K562 (cell line): Measurements from ENCODE around the gene OR4L1. TPM values are rescaled to one million over a fixed set of nuclear protein-coding genes. Genes with fewer than 3 reads are reported as not detected.

Experiments
- ATAC-seq: fragments of 200-7000 bp; cut with Tn5 transposase; 3 replicates; pipeline ENCODE4 v1.9.1; 2020; ENCODE audit warnings: moderate library complexity
- BruUV-seq: library from RNA; stranded (reverse); fragments of 400-500 nt; replicated peaks from 2 replicates; lab custom pipeline; 2021; lab: Mats Ljungman, UMichigan
- CTCF ChIA-PET: fragments of 300-600 bp; formaldehyde crosslinking; extraction: SDS; loops from one replicate; lab custom pipeline; 2021; ENCODE audit warnings: low intra/inter-chr PET ratio; lab: Yijun Ruan, JAX
- POLR2A ChIA-PET: fragments of 300-600, 350-650 bp; sonication (Branson Sonifier 250); formaldehyde crosslinking; extraction: SDS; loops from one replicate; lab custom pipeline; 2021; ENCODE audit warnings: antibody characterized with exemption, inconsistent platforms; lab: Yijun Ruan, JAX
- DNase-seq, 4 experiments: peaks; one replicate each; pipeline versions ENCODE4 v3.0.0 to v3.0.0-alpha.2; 2011 to 2018; ENCODE audit warnings: low spot score in 3 of 4, mixed read lengths in 3 of 4; ENCODE audit errors: extremely low read depth in 1 of 4
- FAIRE-seq: peaks from 2 replicates; lab custom pipeline; 2011; peaks lifted over from hg19 to GRCh38; lab: Jason Lieb, UNC
- H2AFZ ChIP-seq: 2 replicates; pipeline ENCODE4 v1.6.0; 2011; ENCODE audit warnings: low read depth, low read length, control low read depth, inconsistent platforms
- H3K27ac ChIP-seq: fragments of 200-600 bp; 3 replicates; pipeline ENCODE4 v1.8.0; 2011; ENCODE audit warnings: low read depth, mild to moderate bottlenecking, control low read depth, inconsistent platforms, low read length, moderate library complexity, mixed read lengths; ENCODE audit errors: extremely low read depth
- H3K27me3 ChIP-seq, 2 experiments: fragments of 300-600 bp in 1 of 2; 2 replicates in 1 of 2; 3 replicates in 1 of 2; pipeline versions ENCODE4 v1.6.0 to v1.8.0; 2011; ENCODE audit warnings: inconsistent platforms in 2 of 2, low read length in 2 of 2, mild to moderate bottlenecking in 1 of 2, mixed read lengths in 1 of 2, moderate library complexity in 1 of 2; ENCODE audit not compliant: control insufficient read depth in 2 of 2, insufficient read depth in 2 of 2
- H3K36me3 ChIP-seq: fragments of 300-600 bp; 3 replicates; pipeline ENCODE4 v1.8.0; 2011; ENCODE audit warnings: mild to moderate bottlenecking, low read length, inconsistent platforms; ENCODE audit not compliant: control insufficient read depth, insufficient read depth
- H3K4me1 ChIP-seq, 2 experiments: fragments of 200-600 bp in 1 of 2; replicated peaks in 1 of 2; 2 replicates in 1 of 2; 3 replicates in 1 of 2; pipeline versions ENCODE4 v1.5.1 to v1.8.0; 2011; ENCODE audit warnings: inconsistent platforms in 2 of 2, low read length in 2 of 2, mild to moderate bottlenecking in 1 of 2, mixed read lengths in 1 of 2, moderate library complexity in 1 of 2; ENCODE audit not compliant: control insufficient read depth in 2 of 2, insufficient read depth in 2 of 2
- H3K4me2 ChIP-seq: 2 replicates; pipeline ENCODE4 v1.6.1; 2011; ENCODE audit warnings: low read length, control low read depth, inconsistent platforms, mixed read lengths; ENCODE audit not compliant: insufficient read depth
- H3K4me3 ChIP-seq: fragments of 200-600 bp; sonication (generic), shearing (Covaris generic); 2 replicates; pipeline ENCODE4 v1.5.1; 2016; ENCODE audit warnings: control low read depth, inconsistent platforms
- H3K79me2 ChIP-seq: fragments of 200-600 bp; 3 replicates; pipeline ENCODE4 v1.8.0; 2011; ENCODE audit warnings: low read length, inconsistent platforms; ENCODE audit not compliant: control insufficient read depth, insufficient read depth
- H3K9ac ChIP-seq, 2 experiments: 2 replicates each; pipeline versions ENCODE4 v1.6.0 to v1.6.1; 2011; ENCODE audit warnings: low read depth in 2 of 2, low read length in 2 of 2, control low read depth in 1 of 2, inconsistent platforms in 1 of 2, mild to moderate bottlenecking in 1 of 2, mixed read lengths in 1 of 2; ENCODE audit not compliant: insufficient read depth in 1 of 2
- H3K9me1 ChIP-seq: one replicate; pipeline ENCODE4 v1.6.0; 2011; ENCODE audit warnings: inconsistent platforms, mild to moderate bottlenecking, low read length, moderate library complexity; ENCODE audit not compliant: control insufficient read depth, insufficient read depth
- H3K9me3 ChIP-seq: replicated peaks from 2 replicates; pipeline ENCODE4 v1.5.1; 2011; ENCODE audit warnings: low read depth, low read length, inconsistent platforms; ENCODE audit not compliant: control insufficient read depth, insufficient read depth
- H4K20me1 ChIP-seq: replicated peaks from 2 replicates; pipeline ENCODE4 v1.6.1; 2011; ENCODE audit warnings: low read length, inconsistent platforms, mixed read lengths; ENCODE audit not compliant: control insufficient read depth, insufficient read depth
- BRD4 ChIP-seq: fragments of 200-600 bp; sonication (generic); IDR thresholded peaks from 2 replicates; pipeline ENCODE4 v1.6.1; 2017; ENCODE audit warnings: inconsistent platforms
- C11orf30 ChIP-seq: fragments of 450-650 bp; IDR thresholded peaks from 2 replicates; pipeline ENCODE4 v1.6.1; 2016; ENCODE audit warnings: low read depth, mild to moderate bottlenecking
- CBFA2T2 ChIP-seq: fragments of 450-650 bp; conservative IDR thresholded peaks from 2 replicates; pipeline ENCODE4 v1.6.1; 2017; ENCODE audit warnings: mild to moderate bottlenecking
- CBFB ChIP-seq: sonication (generic); formaldehyde crosslinking; IDR thresholded peaks from 2 replicates; pipeline ENCODE4 v1.4.0; 2020; ENCODE audit warnings: mild to moderate bottlenecking, missing genetic modification reagents
- DPF2 ChIP-seq: fragments of 450-650 bp; IDR thresholded peaks from 2 replicates; pipeline ENCODE4 v1.6.1; 2016
- NR1H2 ChIP-seq: sonication (generic); formaldehyde crosslinking; IDR thresholded peaks from 2 replicates; pipeline ENCODE4 v1.4.0; 2020; ENCODE audit warnings: mild to moderate bottlenecking, missing genetic modification reagents
- PTRF ChIP-seq: fragments of 450-650 bp; IDR thresholded peaks from 2 replicates; pipeline ENCODE4 v1.6.1; 2016; ENCODE audit warnings: mild to moderate bottlenecking, missing genetic modification characterization, missing compliant biosample characterization
- PTTG1 ChIP-seq: fragments of 450-650 bp; IDR thresholded peaks from 2 replicates; pipeline ENCODE4 v1.6.1; 2016; ENCODE audit warnings: low read depth, mild to moderate bottlenecking, missing genetic modification characterization, missing compliant biosample characterization
- SIN3B ChIP-seq: fragments of 450-650 bp; IDR thresholded peaks from 2 replicates; pipeline ENCODE4 v1.6.1; 2017; ENCODE audit warnings: low read depth, mild to moderate bottlenecking, moderate library complexity
- TSC22D4 ChIP-seq: fragments of 450-650 bp; IDR thresholded peaks from 2 replicates; pipeline ENCODE4 v1.6.1; 2016; ENCODE audit warnings: missing genetic modification characterization, missing biosample characterization, control low read depth
- XRCC4 ChIP-seq: IDR thresholded peaks from one replicate; pipeline ENCODE4 v1.6.1; 2011; ENCODE audit not compliant: insufficient read depth, insufficient read length; ENCODE audit errors: extremely low read depth
- ZKSCAN1 ChIP-seq: fragments of 150-350 bp; IDR thresholded peaks from 2 replicates; pipeline ENCODE4 v1.6.1; 2016; ENCODE audit warnings: low read depth, low read length
- ZKSCAN8 ChIP-seq: fragments of 200-800 bp; sonication (Bioruptor generic); IDR thresholded peaks from 2 replicates; pipeline ENCODE4 v1.6.1; 2016; ENCODE audit warnings: missing genetic modification characterization, missing compliant biosample characterization
- ZNF668 ChIP-seq: fragments of 250-450 bp; sonication (Bioruptor Pico); IDR thresholded peaks from 2 replicates; pipeline ENCODE4 v1.8.0; 2022; ENCODE audit warnings: mild to moderate bottlenecking, inconsistent platforms
- ZNF699 ChIP-seq: fragments of 250-450 bp; sonication (Bioruptor Pico); IDR thresholded peaks from 2 replicates; pipeline ENCODE4 v1.8.0; 2021; ENCODE audit warnings: mild to moderate bottlenecking, moderate library complexity; ENCODE audit not compliant: insufficient replicate concordance
- ZNF79 ChIP-seq: fragments of 250-450 bp; sonication (Bioruptor Pico); IDR thresholded peaks from 2 replicates; pipeline ENCODE4 v1.4.0; 2020; ENCODE audit warnings: low read depth, mild to moderate bottlenecking, moderate library complexity
- WGBS: fragments of 100-300 bp; shearing (Covaris generic); methylation state at CpG from one replicate; pipeline ENCODE4 v1.1.6; 2016; ENCODE audit warnings: low coverage, mixed read lengths; ENCODE audit not compliant: insufficient coverage; ENCODE audit errors: missing lambda C conversion rate; 5-methylcytosine and 5-hydroxymethylcytosine counted together
- in situ Hi-C: fragments of 300-500 bp; cut with MboI; formaldehyde crosslinking; loops from 4 replicates; pipeline ENCODE4 v1.15.0; 2018; ENCODE audit warnings: inconsistent platforms, mixed read lengths
- intact Hi-C: fragments of 100-400 bp; cut with micrococcal nuclease; formaldehyde crosslinking; loops from 2 replicates; pipeline ENCODE4 v1.14.2; 2022
- polyA plus RNA-seq, 8 experiments: library from polyadenylated mRNA; depleted of rRNA in 4 of 8; stranded (reverse) in 5 of 8; unstranded in 3 of 8; fragments of >200 nt; fragmentation: Nextera tagmentation in 2 of 8; fragmentation: Illumina TruSeq in 1 of 8; extraction: Ambion mirVana in 2 of 8; extraction: Trizol in 1 of 8; gene quantifications; 2 replicates each; pipeline versions ENCODE4 v1.2.1 to v1.2.3, GENCODE V29; 2011 to 2014; ENCODE audit warnings: inconsistent platforms in 1 of 8, missing spikeins in 1 of 8
- total RNA-seq, 7 experiments: library from RNA; depleted of rRNA in 6 of 7; stranded (reverse); fragments of >200 nt in 6 of 7; fragmentation: Illumina TruSeq in 2 of 7; extraction: Trizol in 2 of 7; gene quantifications; 2 replicates each; pipeline versions ENCODE4 v1.2.1 to v1.2.3, GENCODE V29; 2011 to 2021; ENCODE audit warnings: low replicate concordance in 1 of 7
- TF ChIP-seq, protein P1 (sequence below): sonication (generic); formaldehyde crosslinking; IDR thresholded peaks from 2 replicates; pipeline ENCODE4 v1.8.1; 2023; ENCODE audit warnings: mild to moderate bottlenecking, missing genetic modification reagents
- TF ChIP-seq, protein P2 (sequence below): fragments of 450-650 bp; formaldehyde crosslinking; IDR thresholded peaks from 2 replicates; pipeline ENCODE4 v1.4.0; 2020; ENCODE audit warnings: mild to moderate bottlenecking, moderate library complexity
- TF ChIP-seq, protein P3 (sequence below): sonication (generic); formaldehyde crosslinking; IDR thresholded peaks from 2 replicates; pipeline ENCODE4 v1.8.0; 2022; ENCODE audit warnings: mild to moderate bottlenecking, missing genetic modification reagents

OR4L1 gene
- total and polyA plus RNA-seq, 9 of the 15 experiments (the other 6 are each of a cell fraction or from before 2014, with no cell fraction given), result not detected

DNA sequence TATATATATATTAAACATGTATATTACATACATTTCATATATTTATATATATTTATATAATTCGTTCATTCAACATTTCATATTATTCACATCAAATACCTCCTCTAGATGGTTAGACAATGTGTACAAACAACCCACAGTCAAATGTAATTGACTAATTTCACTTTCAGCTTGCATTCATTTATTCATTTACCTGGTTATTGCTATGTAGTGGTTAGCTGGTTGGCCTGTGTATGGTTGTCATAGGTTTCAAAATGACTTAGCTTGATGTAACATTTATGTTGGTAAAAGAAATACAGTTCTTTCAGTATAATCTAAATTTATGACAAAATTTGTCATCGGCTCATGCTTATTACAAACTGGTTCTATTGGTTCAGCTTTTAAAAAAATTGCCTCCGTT is 24.4 kb upstream of the OR4L1 start:
- no peak for FAIRE-seq
- 72% methylated on average over 2 of the region's 3 CpGs for WGBS
- no peaks in the 10 kb centered on the region for H3K9me1 ChIP-seq
- TF ChIP-seq ZKSCAN1 (no peak), CBFA2T2 (no peak), XRCC4 (no peak), TSC22D4 (tag) (no peak), ZKSCAN8 (CRISPR knock-in tag) (no peak), ZNF699 (CRISPR knock-in tag) (no peak), PTRF (tag) (no peak), ZNF668 (CRISPR knock-in tag) (no peak), NR1H2 (CRISPR knock-in tag) (no peak), C11orf30 (no peak), PTTG1 (tag) (no peak), BRD4 (no peak), DPF2 (no peak), SIN3B (no peak), CBFB (CRISPR knock-in tag) (no peak), ZNF79 (CRISPR knock-in tag) (no peak)
- TF ChIP-seq, protein P1, sequence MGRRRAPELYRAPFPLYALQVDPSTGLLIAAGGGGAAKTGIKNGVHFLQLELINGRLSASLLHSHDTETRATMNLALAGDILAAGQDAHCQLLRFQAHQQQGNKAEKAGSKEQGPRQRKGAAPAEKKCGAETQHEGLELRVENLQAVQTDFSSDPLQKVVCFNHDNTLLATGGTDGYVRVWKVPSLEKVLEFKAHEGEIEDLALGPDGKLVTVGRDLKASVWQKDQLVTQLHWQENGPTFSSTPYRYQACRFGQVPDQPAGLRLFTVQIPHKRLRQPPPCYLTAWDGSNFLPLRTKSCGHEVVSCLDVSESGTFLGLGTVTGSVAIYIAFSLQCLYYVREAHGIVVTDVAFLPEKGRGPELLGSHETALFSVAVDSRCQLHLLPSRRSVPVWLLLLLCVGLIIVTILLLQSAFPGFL (CRISPR knock-in tag), result no peak
- TF ChIP-seq, protein P2, sequence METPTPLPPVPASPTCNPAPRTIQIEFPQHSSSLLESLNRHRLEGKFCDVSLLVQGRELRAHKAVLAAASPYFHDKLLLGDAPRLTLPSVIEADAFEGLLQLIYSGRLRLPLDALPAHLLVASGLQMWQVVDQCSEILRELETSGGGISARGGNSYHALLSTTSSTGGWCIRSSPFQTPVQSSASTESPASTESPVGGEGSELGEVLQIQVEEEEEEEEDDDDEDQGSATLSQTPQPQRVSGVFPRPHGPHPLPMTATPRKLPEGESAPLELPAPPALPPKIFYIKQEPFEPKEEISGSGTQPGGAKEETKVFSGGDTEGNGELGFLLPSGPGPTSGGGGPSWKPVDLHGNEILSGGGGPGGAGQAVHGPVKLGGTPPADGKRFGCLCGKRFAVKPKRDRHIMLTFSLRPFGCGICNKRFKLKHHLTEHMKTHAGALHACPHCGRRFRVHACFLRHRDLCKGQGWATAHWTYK (CRISPR knock-in tag), result no peak
- TF ChIP-seq, protein P3, sequence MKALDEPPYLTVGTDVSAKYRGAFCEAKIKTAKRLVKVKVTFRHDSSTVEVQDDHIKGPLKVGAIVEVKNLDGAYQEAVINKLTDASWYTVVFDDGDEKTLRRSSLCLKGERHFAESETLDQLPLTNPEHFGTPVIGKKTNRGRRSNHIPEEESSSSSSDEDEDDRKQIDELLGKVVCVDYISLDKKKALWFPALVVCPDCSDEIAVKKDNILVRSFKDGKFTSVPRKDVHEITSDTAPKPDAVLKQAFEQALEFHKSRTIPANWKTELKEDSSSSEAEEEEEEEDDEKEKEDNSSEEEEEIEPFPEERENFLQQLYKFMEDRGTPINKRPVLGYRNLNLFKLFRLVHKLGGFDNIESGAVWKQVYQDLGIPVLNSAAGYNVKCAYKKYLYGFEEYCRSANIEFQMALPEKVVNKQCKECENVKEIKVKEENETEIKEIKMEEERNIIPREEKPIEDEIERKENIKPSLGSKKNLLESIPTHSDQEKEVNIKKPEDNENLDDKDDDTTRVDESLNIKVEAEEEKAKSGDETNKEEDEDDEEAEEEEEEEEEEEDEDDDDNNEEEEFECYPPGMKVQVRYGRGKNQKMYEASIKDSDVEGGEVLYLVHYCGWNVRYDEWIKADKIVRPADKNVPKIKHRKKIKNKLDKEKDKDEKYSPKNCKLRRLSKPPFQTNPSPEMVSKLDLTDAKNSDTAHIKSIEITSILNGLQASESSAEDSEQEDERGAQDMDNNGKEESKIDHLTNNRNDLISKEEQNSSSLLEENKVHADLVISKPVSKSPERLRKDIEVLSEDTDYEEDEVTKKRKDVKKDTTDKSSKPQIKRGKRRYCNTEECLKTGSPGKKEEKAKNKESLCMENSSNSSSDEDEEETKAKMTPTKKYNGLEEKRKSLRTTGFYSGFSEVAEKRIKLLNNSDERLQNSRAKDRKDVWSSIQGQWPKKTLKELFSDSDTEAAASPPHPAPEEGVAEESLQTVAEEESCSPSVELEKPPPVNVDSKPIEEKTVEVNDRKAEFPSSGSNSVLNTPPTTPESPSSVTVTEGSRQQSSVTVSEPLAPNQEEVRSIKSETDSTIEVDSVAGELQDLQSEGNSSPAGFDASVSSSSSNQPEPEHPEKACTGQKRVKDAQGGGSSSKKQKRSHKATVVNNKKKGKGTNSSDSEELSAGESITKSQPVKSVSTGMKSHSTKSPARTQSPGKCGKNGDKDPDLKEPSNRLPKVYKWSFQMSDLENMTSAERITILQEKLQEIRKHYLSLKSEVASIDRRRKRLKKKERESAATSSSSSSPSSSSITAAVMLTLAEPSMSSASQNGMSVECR (CRISPR knock-in tag), result no peak
- ChIA-PET POLR2A (no interaction called here), CTCF (no interaction called here)
- H4K20me1 ChIP-seq, result no peaks in the 10 kb centered on the region
- H3K27ac ChIP-seq, result no peak overlapping the region
- no peak overlapping the region for H3K9ac ChIP-seq
- no peak overlapping the region for H2AFZ ChIP-seq
- no peaks in the 10 kb centered on the region for H3K4me1 ChIP-seq
- no peak overlapping the region for H3K4me3 ChIP-seq
- no peaks in the 10 kb centered on the region for H3K9me3 ChIP-seq
- H3K36me3 ChIP-seq, result no peaks in the 10 kb centered on the region
- in situ Hi-C loops, result no loop called here
- H3K27me3 ChIP-seq, result no peaks in the 10 kb centered on the region
- H3K4me2 ChIP-seq, result no peak overlapping the region
- DNase-seq, result no peak
- H3K79me2 ChIP-seq, result no peaks in the 10 kb centered on the region
- intact Hi-C loops, result no loop called here
- BruUV-seq, result no TSS peak
- no peak for ATAC-seq
